ENCODE data around the gene NID2. TPM values are rescaled to one million over a fixed set of nuclear protein-coding genes. Genes with fewer than 3 reads are reported as not detected.

Gene NID2
- total RNA-seq, 1 donor from 2014 or later = 24.7 TPM

DNA sequence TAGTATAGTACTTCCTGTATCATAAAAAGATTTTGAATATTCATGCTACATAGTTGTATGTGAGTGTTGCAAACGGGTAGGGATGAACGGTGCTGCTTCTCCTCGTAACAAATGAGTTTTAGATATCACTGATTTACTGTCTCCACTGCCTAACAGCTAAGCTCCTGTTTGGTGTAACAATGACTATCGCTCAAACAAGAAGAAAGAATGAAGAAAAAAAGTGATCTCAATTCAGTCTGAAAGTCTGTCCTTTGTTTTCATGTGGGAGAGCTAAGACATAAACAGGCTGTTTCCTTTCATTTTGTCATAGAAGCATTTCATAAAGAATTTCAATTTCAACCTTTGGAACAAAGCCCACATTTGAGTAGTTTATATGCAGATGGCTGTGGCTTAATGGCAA lies 105.6 kb downstream of the NID2 start:
- H3K9ac ChIP-seq = no peak overlapping the region
- no peaks in the 10 kb centered on the region for H4K20me1 ChIP-seq (ENCODE audit: low read depth)
- no peaks in the 10 kb centered on the region for H3K27me3 ChIP-seq
- no peaks in the 10 kb centered on the region for H3K36me3 ChIP-seq
- Mint-ChIP-seq H3K36me3 (peaks cover 27% of the 10 kb centered on the region), H3K27ac (no peak overlapping the region), H3K4me3 (no peak overlapping the region), H3K4me1 (no peaks in the 10 kb centered on the region), H3K9me3 (peaks cover 25% of the 10 kb centered on the region), H3K27me3 (ENCODE audit: insufficient read depth, low read depth) (no peaks in the 10 kb centered on the region)
- no peaks in the 10 kb centered on the region for H3F3A ChIP-seq (ENCODE audit: low read depth)
- no peak for DNase-seq (ENCODE audit: low spot score)
- H3K9me3 ChIP-seq (ENCODE audit: low read depth) = no peaks in the 10 kb centered on the region
- H3K4me2 ChIP-seq = no peak overlapping the region
- H3K79me2 ChIP-seq (ENCODE audit: low read depth) = no peaks in the 10 kb centered on the region
- H3K27ac ChIP-seq = no peak overlapping the region
- H2AFZ ChIP-seq (replicated peaks) = no peak overlapping the region
- H3K4me3 ChIP-seq = no peak overlapping the region
- TF ChIP-seq, protein P1, sequence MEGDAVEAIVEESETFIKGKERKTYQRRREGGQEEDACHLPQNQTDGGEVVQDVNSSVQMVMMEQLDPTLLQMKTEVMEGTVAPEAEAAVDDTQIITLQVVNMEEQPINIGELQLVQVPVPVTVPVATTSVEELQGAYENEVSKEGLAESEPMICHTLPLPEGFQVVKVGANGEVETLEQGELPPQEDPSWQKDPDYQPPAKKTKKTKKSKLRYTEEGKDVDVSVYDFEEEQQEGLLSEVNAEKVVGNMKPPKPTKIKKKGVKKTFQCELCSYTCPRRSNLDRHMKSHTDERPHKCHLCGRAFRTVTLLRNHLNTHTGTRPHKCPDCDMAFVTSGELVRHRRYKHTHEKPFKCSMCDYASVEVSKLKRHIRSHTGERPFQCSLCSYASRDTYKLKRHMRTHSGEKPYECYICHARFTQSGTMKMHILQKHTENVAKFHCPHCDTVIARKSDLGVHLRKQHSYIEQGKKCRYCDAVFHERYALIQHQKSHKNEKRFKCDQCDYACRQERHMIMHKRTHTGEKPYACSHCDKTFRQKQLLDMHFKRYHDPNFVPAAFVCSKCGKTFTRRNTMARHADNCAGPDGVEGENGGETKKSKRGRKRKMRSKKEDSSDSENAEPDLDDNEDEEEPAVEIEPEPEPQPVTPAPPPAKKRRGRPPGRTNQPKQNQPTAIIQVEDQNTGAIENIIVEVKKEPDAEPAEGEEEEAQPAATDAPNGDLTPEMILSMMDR (IDR thresholded peaks at IDR 0.05) = no peak
- TF ChIP-seq EZH2phosphoT487 (IDR thresholded peaks at IDR 0.05) (no peak), EZH2 (IDR thresholded peaks at IDR 0.05) (no peak)
- H3K4me1 ChIP-seq = no peaks in the 10 kb centered on the region

DNA sequence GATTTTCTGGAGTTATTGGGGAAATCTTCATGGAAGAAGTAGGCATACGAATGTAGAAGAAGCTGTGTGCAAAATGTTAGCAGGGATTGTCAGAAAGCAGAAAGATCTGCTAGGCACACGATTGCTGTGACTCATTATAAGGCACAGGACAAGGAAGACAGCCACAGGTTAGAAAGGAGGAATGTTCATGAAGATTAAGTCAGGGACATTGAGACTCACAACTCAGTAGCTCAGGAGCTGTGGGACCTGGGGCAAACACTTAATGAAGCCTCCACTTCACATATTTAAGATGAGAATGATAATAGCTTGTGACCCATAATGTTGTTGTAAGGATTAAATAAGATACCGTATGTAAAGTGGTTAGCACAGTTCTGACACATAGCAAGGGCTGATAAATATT lies 106.1 kb downstream of the NID2 start:
- no peak for DNase-seq (ENCODE audit: low spot score)
- Histone ChIP-seq H2AFZ (replicated peaks) (no peak overlapping the region), H3K79me2 (ENCODE audit: low read depth) (no peaks in the 10 kb centered on the region), H3K4me2 (no peak overlapping the region), H3K9me3 (ENCODE audit: low read depth) (no peaks in the 10 kb centered on the region), H3K4me1 (no peaks in the 10 kb centered on the region), H3K27me3 (no peaks in the 10 kb centered on the region), H4K20me1 (ENCODE audit: low read depth) (no peaks in the 10 kb centered on the region), H3F3A (ENCODE audit: low read depth) (no peaks in the 10 kb centered on the region), H3K4me3 (no peak overlapping the region), H3K9ac (no peak overlapping the region), H3K36me3 (no peaks in the 10 kb centered on the region), H3K27ac (no peak overlapping the region)
- H3K27me3 Mint-ChIP-seq (ENCODE audit: insufficient read depth, low read depth) = no peaks in the 10 kb centered on the region
- TF ChIP-seq EZH2phosphoT487 (IDR thresholded peaks at IDR 0.05) (no peak), EZH2 (IDR thresholded peaks at IDR 0.05) (no peak)
- TF ChIP-seq, protein P1 (IDR thresholded peaks at IDR 0.05) = no peak
- H3K4me3 Mint-ChIP-seq = no peak overlapping the region
- peaks cover 31% of the 10 kb centered on the region for H3K36me3 Mint-ChIP-seq
- H3K27ac Mint-ChIP-seq = no peak overlapping the region
- H3K4me1 Mint-ChIP-seq = no peaks in the 10 kb centered on the region
- H3K9me3 Mint-ChIP-seq = peaks cover 30% of the 10 kb centered on the region

DNA sequence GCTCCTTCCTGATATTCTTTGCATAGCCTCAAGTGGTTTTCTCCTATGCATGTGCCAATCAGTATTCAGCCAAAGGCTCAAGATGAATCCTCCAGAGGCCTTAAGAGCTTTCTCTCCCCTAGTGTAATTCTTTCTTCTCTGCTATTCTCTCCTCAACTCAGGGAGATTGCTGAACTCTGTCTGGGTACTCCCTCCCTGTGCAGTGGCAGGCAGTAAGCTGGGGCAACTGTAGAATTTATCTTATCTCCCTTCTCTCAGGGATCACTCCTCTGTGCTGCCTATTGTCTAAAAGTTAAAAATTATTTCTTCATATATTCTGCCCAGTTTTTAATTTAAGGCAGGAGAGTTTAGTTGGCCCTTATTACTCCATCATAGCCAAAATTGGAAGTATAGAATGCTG lies 108.0 kb downstream of the NID2 start:
- no peak overlapping the region for H3K27ac Mint-ChIP-seq
- TF ChIP-seq, protein P1 (IDR thresholded peaks at IDR 0.05) = no peak
- no peak for TF ChIP-seq EZH2phosphoT487 (IDR thresholded peaks at IDR 0.05)
- no peak for TF ChIP-seq EZH2 (IDR thresholded peaks at IDR 0.05)
- H3K4me3 ChIP-seq = no peak overlapping the region
- no peak overlapping the region for H3K9ac ChIP-seq
- no peaks in the 10 kb centered on the region for H3K4me1 ChIP-seq
- peaks cover 38% of the 10 kb centered on the region for H3K36me3 Mint-ChIP-seq
- no peak for DNase-seq (ENCODE audit: low spot score)
- no peak overlapping the region for H2AFZ ChIP-seq (replicated peaks)
- H4K20me1 ChIP-seq (ENCODE audit: low read depth) = no peaks in the 10 kb centered on the region
- H3K27me3 ChIP-seq = no peaks in the 10 kb centered on the region
- H3F3A ChIP-seq (ENCODE audit: low read depth) = no peaks in the 10 kb centered on the region
- H3K9me3 ChIP-seq (ENCODE audit: low read depth) = no peaks in the 10 kb centered on the region
- no peaks in the 10 kb centered on the region for H3K27me3 Mint-ChIP-seq (ENCODE audit: insufficient read depth, low read depth)
- H3K27ac ChIP-seq = no peak overlapping the region
- H3K4me3 Mint-ChIP-seq = no peak overlapping the region
- no peaks in the 10 kb centered on the region for H3K4me1 Mint-ChIP-seq
- no peaks in the 10 kb centered on the region for H3K79me2 ChIP-seq (ENCODE audit: low read depth)
- H3K4me2 ChIP-seq = no peak overlapping the region
- no peaks in the 10 kb centered on the region for H3K36me3 ChIP-seq
- H3K9me3 Mint-ChIP-seq = peaks cover 36% of the 10 kb centered on the region
